ENCODE data around the gene FSTL4. TPM values are rescaled to one million over a fixed set of nuclear protein-coding genes. Genes with fewer than 3 reads are reported as not detected.

FSTL4 gene
- total RNA-seq, 4 donors from 2014 or later, result 5.1 to 8.3 (median 6.0) TPM

DNA sequence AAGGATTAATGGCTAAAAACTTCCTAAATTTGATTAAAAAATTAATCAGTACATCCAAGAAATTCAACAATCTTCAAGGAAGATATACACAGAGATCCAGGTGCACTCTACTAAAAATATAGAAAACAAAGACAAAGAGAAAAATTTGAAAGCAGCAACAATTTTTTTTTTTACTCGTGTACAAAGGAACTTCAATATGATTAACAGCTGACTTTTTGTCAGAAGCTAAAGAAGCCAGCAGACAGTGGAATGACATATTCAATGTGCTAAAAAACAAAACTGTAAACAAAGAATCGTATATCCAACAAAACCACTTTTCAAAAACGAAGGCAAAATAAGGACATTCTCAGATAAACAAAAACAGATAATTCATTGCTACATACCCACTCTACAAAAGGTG lies 234.6 kb downstream of the FSTL4 start:
- DNase-seq (ENCODE audit: low spot score in 2 of 2), result no peak
- intact Hi-C loops (cut with DNase I; ENCODE audit: low total_unique reads), result no loop called here
- TF ChIP-seq POLR2A (IDR thresholded peaks at IDR 0.05), result no peak
- TF ChIP-seq, protein P1, sequence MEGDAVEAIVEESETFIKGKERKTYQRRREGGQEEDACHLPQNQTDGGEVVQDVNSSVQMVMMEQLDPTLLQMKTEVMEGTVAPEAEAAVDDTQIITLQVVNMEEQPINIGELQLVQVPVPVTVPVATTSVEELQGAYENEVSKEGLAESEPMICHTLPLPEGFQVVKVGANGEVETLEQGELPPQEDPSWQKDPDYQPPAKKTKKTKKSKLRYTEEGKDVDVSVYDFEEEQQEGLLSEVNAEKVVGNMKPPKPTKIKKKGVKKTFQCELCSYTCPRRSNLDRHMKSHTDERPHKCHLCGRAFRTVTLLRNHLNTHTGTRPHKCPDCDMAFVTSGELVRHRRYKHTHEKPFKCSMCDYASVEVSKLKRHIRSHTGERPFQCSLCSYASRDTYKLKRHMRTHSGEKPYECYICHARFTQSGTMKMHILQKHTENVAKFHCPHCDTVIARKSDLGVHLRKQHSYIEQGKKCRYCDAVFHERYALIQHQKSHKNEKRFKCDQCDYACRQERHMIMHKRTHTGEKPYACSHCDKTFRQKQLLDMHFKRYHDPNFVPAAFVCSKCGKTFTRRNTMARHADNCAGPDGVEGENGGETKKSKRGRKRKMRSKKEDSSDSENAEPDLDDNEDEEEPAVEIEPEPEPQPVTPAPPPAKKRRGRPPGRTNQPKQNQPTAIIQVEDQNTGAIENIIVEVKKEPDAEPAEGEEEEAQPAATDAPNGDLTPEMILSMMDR (IDR thresholded peaks at IDR 0.05), result no peak
- H3K4me3 ChIP-seq (ENCODE audit: low read depth, poor library complexity, severe bottlenecking), result no peak overlapping the region
- WGBS, 2 donors, result 74 to 84% methylated on average over 3 of the region's 3 CpGs

DNA sequence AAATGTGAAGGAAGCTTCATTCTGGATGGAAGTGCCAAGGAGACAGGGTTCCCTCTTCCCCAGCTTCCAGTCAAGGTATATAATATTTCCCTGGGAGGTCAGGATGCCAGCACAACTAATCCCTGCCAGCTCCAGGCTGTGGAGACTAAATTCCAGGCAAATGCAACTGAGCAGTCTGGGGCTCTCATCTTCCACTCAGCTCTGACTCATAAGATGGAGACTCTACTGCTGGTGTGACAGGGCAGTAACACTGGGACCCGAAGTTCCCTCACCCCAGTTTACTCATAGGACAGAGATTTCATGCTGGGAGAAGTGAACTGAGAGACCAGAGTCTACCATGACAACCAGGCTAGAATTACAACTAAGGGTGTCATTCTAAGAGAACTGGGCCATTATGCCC lies 235.4 kb downstream of the FSTL4 start:
- TF ChIP-seq POLR2A (IDR thresholded peaks at IDR 0.05), result no peak
- TF ChIP-seq, protein P1 (IDR thresholded peaks at IDR 0.05), result no peak
- intact Hi-C loops (cut with DNase I; ENCODE audit: low total_unique reads), result no loop called here
- DNase-seq (ENCODE audit: low spot score in 2 of 2), result peak in 1 of 2 donors; percentile 14
- WGBS, 2 donors, result 75 to 81% methylated on average over 1 of the region's 1 CpG
- no peak overlapping the region for H3K4me3 ChIP-seq (ENCODE audit: low read depth, poor library complexity, severe bottlenecking)

- intact Hi-C loops (cut with DNase I; ENCODE audit: low total_unique reads), result no loop called here
Measured at GRCh38 chr5:133373121-133373870, 239.0 kb downstream of the FSTL4 start.

GRCh38 chr5:133372293-133372937 lies 239.9 kb downstream of the FSTL4 start:
- TF ChIP-seq, protein P1 (IDR thresholded peaks at IDR 0.05), result no peak
- no peak for TF ChIP-seq POLR2A (IDR thresholded peaks at IDR 0.05)
- intact Hi-C loops (cut with DNase I; ENCODE audit: low total_unique reads), result no loop called here
- DNase-seq (ENCODE audit: low spot score in 2 of 2), result peak in 1 of 2 donors; percentile 48
- no peak overlapping the region for H3K4me3 ChIP-seq (ENCODE audit: low read depth, poor library complexity, severe bottlenecking)
- 36 to 48% methylated on average over 7 of the region's 7 CpGs for WGBS, 2 donors

More at GRCh38 chr5:133373121-133373870, 239.0 kb downstream of the FSTL4 start:
- H3K4me3 ChIP-seq (ENCODE audit: low read depth, poor library complexity, severe bottlenecking), result no peak overlapping the region
- TF ChIP-seq, protein P1 (IDR thresholded peaks at IDR 0.05), result no peak
- TF ChIP-seq POLR2A (IDR thresholded peaks at IDR 0.05), result no peak
- DNase-seq (ENCODE audit: low spot score in 2 of 2), result peak in 1 of 2 donors; percentile 54
- WGBS, 2 donors, result 73 to 81% methylated on average over 5 of the region's 5 CpGs

DNA sequence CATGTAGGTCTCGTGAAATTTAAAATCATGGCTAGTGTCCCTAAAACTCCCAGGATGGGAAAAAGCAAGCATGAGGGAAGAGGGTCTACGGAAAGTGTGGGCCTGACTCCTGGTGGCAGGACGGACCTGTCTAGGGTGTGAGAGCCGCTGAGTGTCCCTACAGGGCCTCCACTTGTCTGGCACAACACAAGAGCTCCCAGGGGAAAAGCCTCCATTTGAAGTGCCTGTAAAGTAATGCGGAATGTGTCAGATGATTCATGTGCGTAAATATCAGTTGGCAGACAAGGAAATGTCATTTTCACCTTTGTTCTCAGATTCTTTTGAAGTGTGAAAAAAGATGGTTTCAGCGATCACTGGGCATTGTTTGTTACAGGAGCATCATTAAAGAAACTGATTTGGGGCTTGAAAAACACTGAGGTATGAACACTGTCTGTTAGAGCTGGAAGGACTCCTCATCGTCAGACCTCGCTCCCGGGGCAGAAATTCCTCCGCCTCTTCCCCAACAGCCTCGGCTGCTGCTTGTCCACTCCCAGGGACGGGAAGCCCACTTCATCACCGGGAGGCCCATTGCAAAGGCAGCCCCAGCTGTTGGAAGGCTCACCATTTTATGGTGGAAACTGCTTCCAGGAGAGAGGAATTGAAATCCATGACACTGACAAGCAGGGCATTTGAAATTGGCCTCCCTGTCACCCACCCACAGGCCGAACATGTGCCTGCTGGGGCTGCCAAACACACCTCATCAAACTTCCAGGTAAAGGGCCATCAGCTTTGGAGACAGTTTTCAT lies 240.8 kb downstream of the FSTL4 start:
- intact Hi-C loops (cut with DNase I; ENCODE audit: low total_unique reads), result no loop called here
- WGBS, 2 donors, result 82 to 83% methylated on average over 15 of the region's 15 CpGs
- DNase-seq (ENCODE audit: low spot score in 2 of 2), result peak in 1 of 2 donors; percentile 52
- no peak overlapping the region for H3K4me3 ChIP-seq (ENCODE audit: low read depth, poor library complexity, severe bottlenecking)
- TF ChIP-seq, protein P1 (IDR thresholded peaks at IDR 0.05), result no peak
- TF ChIP-seq POLR2A (IDR thresholded peaks at IDR 0.05), result no peak

Measured in lower leg skin (tissue), 4 donors.